Measurements from ENCODE around the gene DCHS1. TPM values are rescaled to one million over a fixed set of nuclear protein-coding genes. Genes with fewer than 3 reads are reported as not detected.

Gene DCHS1
- total and polyA plus RNA-seq, 2 experiments from 2014 or later = 16.0 to 60.2 TPM

GRCh38 chr11:6601041-6601461 lies 54.6 kb downstream of the DCHS1 start:
- H3K27ac ChIP-seq = no peak overlapping the region
- DNase-seq (ENCODE audit: low read depth in 1 of 2, low spot score in 1 of 2) = no peak

GRCh38 chr11:6599881-6600390 lies 55.7 kb downstream of the DCHS1 start:
- Histone ChIP-seq H3K4me1 (ENCODE audit: low read depth) (peaks cover 25% of the 10 kb centered on the region), H3K4me3 (no peak overlapping the region), H3K9me3 (ENCODE audit: low read depth) (no peaks in the 10 kb centered on the region), H3K27ac (no peak overlapping the region), H3K36me3 (peaks cover 21% of the 10 kb centered on the region), H3K27me3 (no peaks in the 10 kb centered on the region)
- TF ChIP-seq CTCF (IDR thresholded peaks at IDR 0.05; ENCODE audit: low read depth, low read length) = no peak
- no peak for DNase-seq (ENCODE audit: low read depth in 1 of 2, low spot score in 1 of 2)

More at GRCh38 chr11:6601041-6601461, 54.6 kb downstream of the DCHS1 start:
- peaks cover 34% of the 10 kb centered on the region for H3K4me1 ChIP-seq (ENCODE audit: low read depth)
- H3K9me3 ChIP-seq (ENCODE audit: low read depth) = no peaks in the 10 kb centered on the region
- no peak for TF ChIP-seq CTCF (IDR thresholded peaks at IDR 0.05; ENCODE audit: low read depth, low read length)
- H3K36me3 ChIP-seq = peaks cover 21% of the 10 kb centered on the region
- no peak overlapping the region for H3K4me3 ChIP-seq
- H3K27me3 ChIP-seq = no peaks in the 10 kb centered on the region

- H3K4me3 ChIP-seq = no peak overlapping the region
- H3K27ac ChIP-seq = no peak overlapping the region
- TF ChIP-seq CTCF (IDR thresholded peaks at IDR 0.05; ENCODE audit: low read depth, low read length) = no peak
- H3K27me3 ChIP-seq = no peaks in the 10 kb centered on the region
- peaks cover 21% of the 10 kb centered on the region for H3K36me3 ChIP-seq
- DNase-seq (ENCODE audit: low read depth in 1 of 2, low spot score in 1 of 2) = no peak
- no peaks in the 10 kb centered on the region for H3K9me3 ChIP-seq (ENCODE audit: low read depth)
- peaks cover 20% of the 10 kb centered on the region for H3K4me1 ChIP-seq (ENCODE audit: low read depth)
Measured at GRCh38 chr11:6599449-6599848, 56.2 kb downstream of the DCHS1 start.

- H3K36me3 ChIP-seq = peaks cover 21% of the 10 kb centered on the region
- H3K4me1 ChIP-seq (ENCODE audit: low read depth) = peaks cover 20% of the 10 kb centered on the region
- DNase-seq (ENCODE audit: low read depth in 1 of 2, low spot score in 1 of 2) = no peak
- H3K9me3 ChIP-seq (ENCODE audit: low read depth) = no peaks in the 10 kb centered on the region
- TF ChIP-seq CTCF (IDR thresholded peaks at IDR 0.05; ENCODE audit: low read depth, low read length) = no peak
- H3K4me3 ChIP-seq = no peak overlapping the region
- no peaks in the 10 kb centered on the region for H3K27me3 ChIP-seq
- peak overlapping the region; percentile 67 for H3K27ac ChIP-seq
Measured at GRCh38 chr11:6598555-6598954, 57.1 kb downstream of the DCHS1 start.

GRCh38 chr11:6596239-6596877 lies 59.3 kb downstream of the DCHS1 start:
- no peaks in the 10 kb centered on the region for H3K9me3 ChIP-seq (ENCODE audit: low read depth)
- H3K4me1 ChIP-seq (ENCODE audit: low read depth) = peaks cover 19% of the 10 kb centered on the region
- no peak overlapping the region for H3K4me3 ChIP-seq
- no peak for DNase-seq (ENCODE audit: low read depth in 1 of 2, low spot score in 1 of 2)
- TF ChIP-seq CTCF (IDR thresholded peaks at IDR 0.05; ENCODE audit: low read depth, low read length) = no peak
- peaks cover 24% of the 10 kb centered on the region for H3K36me3 ChIP-seq
- H3K27ac ChIP-seq = peak overlapping the region; percentile 56
- H3K27me3 ChIP-seq = no peaks in the 10 kb centered on the region

All from cardiac muscle cell (in vitro differentiated cells and primary cell).